ENCODE data around the gene POSTN.

Gene POSTN

DNA sequence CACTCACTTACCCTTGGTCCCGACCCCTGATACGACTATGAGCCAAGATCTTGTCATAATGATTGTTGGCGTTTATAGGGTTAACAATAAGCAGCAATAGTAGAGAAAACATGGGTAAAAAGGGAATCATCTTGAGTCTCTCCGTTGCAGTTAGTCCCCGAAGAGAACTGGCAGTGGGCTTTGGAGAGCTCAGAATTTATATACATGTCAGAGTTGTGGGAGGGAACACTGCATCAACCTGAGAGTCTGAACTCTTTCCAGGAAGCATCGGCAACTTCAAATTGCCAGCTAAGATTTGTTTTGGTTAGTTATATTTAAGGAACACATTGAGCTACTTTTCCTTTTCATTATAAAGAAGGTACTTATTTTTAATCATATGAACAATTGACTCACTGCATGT lies at the start of gene POSTN:
TSS of gene POSTN (minus strand) at position 172 of the 400 bp plus-strand sequence. CDS start at position 130, 42 bp downstream.
- no peak for DNase-seq (ENCODE audit: low read depth in 2 of 2)

DNA sequence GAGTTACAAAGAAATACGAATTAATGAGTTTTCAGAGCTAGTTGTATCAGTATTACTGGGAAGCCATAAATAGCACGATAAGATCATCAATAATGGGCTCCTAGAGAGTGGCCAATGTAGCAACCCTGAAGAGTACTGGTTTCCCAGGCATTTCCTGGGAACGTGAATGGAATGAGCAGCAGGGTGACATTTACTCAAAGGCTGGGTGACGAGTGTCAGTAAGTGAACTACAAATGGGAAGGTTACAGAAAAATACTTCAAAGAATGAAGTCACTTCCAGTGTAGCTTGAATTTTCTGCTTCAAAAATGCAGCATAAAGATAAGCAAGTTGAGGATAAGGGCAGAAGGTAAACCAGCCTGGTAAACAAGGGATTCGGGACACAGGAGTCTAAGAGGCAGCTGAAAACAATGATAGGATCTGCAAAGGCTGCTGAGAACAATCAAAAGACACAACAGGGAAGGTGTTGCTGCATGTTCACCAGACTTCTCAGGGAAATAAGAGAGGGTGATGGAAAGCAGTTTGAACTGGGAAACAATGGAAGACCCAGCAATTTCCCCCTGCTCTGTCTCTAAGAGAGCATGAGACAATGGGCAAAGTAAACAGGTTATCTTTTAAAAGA lies 48.6 kb upstream of the POSTN start:
- DNase-seq (ENCODE audit: low read depth in 2 of 2), result no peak

- no peak for DNase-seq (ENCODE audit: low read depth in 2 of 2)
Measured at GRCh38 chr13:37646531-37646930, 48.0 kb upstream of the POSTN start.

DNA sequence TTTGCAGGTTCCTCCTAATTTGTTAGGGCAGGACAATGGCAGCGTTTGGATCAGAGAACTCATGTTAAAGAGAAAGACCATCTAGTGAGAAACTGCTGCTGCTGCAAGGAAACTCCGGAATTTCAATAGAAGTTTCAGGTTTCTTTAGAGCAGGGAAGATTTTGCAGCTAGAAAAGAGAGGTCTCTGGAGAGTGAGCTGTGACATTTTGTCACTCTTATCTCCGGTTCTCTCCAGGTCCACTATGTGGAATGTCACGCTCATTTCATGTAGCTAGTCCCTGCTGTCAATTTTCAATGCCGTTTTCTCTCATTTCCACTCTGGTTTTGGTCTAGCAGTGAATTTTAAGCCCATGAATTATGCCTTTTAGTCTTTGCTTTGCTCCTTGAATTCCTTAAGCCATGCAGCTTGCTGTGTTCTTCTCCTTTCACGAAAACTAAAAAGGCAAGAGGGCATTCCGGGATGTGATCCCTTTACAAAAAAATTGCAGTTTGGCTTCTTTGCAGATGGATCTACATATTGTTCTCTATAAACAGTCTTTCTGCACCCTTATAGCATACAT lies 46.7 kb upstream of the POSTN start:
- no peak for DNase-seq (ENCODE audit: low read depth in 2 of 2)

- no peak for DNase-seq (ENCODE audit: low read depth in 2 of 2)
Measured at GRCh38 chr13:37641391-37641790, 42.8 kb upstream of the POSTN start.

DNA sequence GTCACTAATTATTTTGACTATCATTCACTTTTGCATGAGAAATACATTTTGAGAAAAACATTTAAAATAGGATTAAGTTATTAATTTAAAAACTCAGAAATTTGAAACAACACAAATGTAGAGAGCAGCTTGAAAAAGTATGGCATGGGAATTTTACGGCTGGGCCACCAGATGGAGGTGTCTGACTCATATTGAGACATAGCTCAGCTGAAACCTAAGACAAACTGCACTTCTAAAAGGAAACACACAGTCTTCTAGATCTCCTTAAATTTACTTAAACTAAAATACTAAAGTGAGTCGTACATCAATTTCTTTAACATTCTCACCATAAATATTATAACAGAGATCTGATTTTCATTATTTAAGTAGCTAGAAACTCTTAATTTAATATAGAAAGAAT lies 41.9 kb upstream of the POSTN start:
- no peak for DNase-seq (ENCODE audit: low read depth in 2 of 2)

- no peak for DNase-seq (ENCODE audit: low read depth in 2 of 2)
Measured at GRCh38 chr13:37636701-37637100, 38.1 kb upstream of the POSTN start.

DNA sequence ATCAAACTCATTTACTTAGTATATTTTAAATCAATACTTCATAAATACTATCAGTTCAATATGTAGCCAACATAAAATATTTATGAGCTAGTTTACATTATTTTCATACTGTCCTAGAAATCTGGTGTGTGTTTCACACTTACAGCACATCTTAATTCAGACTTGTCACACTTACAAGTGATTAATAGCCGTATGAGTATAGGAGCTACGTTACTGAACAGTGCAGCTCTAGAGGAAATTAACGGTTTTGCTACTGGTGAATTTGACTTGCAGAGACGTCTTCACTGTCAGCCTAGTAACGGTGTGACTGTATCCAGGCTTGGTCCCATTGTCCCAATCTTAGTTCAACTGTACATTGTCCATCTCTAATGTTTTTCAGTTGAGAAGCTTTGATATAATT lies 33.7 kb upstream of the POSTN start:
- no peak for DNase-seq (ENCODE audit: low read depth in 2 of 2)

GRCh38 chr13:37627428-37627827 lies 28.9 kb upstream of the POSTN start:
- no peak for DNase-seq (ENCODE audit: low read depth in 2 of 2)

- DNase-seq (ENCODE audit: low read depth in 2 of 2), result no peak
Measured at GRCh38 chr13:37621811-37622361, 23.3 kb upstream of the POSTN start.

DNA sequence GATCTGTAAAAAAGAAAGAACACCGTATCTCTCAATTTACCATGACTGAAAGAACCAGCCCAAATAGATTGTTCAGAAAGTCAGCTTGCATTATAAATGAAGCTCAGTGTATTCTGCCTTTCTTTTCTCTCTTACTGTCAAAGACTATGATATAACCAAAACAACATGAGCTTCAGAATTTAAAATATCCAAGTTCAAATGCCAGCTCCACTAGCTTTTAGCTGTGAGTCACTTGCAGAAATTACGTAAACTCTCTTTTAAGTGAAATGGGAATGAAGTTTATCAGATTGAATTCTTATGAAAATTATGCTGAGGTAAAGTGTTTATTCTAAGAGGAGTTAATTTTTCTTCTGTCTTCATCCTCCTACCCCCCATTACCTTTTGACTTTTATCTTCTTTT lies 20.0 kb upstream of the POSTN start:
- no peak for DNase-seq (ENCODE audit: low read depth in 2 of 2)

- DNase-seq (ENCODE audit: low read depth in 2 of 2), result no peak
Measured at GRCh38 chr13:37617173-37617572, 18.6 kb upstream of the POSTN start.

DNA sequence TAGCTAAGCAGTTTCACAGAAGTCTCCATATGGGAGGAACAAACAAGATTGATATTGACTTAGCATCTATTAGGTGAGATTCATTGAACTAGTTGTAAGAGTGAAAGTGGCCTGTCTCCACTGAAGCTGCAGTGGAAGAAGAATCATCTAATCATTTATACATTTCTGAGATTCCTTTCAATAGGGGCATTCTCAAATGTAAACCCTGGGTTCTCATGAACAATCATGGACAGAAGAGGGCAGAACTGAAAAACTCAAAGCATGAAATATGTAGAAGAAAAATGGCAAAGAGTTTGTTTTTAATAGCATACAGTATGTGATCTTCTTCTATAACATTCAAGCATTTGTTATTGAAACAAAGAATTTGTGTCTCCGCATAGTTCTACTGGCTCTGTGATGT lies 17.6 kb upstream of the POSTN start:
- DNase-seq (ENCODE audit: low read depth in 2 of 2), result no peak

DNA sequence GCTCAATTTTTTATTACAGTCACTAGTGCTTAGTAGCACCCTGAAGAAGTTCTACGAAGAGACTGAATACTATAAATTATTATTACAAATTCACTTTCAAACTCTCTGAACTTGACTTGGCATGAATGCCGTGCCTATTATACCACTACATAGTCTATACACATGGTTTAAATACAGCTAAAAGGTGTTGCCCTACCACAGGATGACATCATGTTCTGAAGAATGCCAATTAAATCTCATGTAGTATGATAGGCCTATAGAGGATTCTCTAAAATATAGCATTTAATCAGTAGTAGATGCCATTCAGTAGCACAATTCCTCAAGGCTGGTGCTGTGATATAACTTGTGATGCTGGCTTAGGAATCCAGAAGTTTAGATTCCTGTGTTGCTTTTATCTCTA lies 16.7 kb upstream of the POSTN start:
- no peak for DNase-seq (ENCODE audit: low read depth in 2 of 2)

GRCh38 chr13:37613638-37614037 lies 15.1 kb upstream of the POSTN start:
- DNase-seq (ENCODE audit: low read depth in 2 of 2), result no peak

- DNase-seq (ENCODE audit: low read depth in 2 of 2), result no peak
Measured at GRCh38 chr13:37613236-37613635, 14.7 kb upstream of the POSTN start.

- DNase-seq (ENCODE audit: low read depth in 2 of 2), result no peak
Measured at GRCh38 chr13:37608750-37609339, 10.3 kb upstream of the POSTN start.

DNA sequence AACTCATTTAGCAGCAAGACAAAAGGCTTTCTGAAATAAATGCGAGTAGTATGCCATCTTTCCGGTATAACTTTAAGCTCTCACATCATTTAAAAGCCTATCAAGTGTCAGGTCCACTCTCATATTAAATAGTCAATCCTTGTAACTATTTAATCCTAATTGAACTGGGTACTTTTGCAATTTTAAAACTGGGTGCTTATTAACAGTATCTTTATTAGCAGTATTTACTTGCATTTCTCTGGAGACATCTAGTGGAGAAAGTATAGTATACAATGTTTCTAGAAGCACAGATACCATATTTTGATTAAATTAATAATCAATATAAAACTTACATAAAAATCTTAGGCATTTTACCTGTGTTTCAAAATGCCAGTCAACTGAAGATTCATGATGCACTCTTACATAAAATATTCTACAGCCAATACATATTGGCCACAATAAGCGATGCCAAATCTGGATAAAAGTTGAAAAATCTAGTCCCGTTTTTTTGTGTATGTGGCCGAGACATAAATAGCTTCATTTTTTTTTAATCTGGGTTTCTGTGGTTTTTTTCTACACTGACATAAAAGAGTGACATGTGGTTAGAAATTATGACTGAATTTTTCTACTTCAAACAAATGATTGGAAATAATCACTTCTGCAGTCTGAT lies 4.3 kb upstream of the POSTN start:
- DNase-seq (ENCODE audit: low read depth in 2 of 2), result no peak

DNA sequence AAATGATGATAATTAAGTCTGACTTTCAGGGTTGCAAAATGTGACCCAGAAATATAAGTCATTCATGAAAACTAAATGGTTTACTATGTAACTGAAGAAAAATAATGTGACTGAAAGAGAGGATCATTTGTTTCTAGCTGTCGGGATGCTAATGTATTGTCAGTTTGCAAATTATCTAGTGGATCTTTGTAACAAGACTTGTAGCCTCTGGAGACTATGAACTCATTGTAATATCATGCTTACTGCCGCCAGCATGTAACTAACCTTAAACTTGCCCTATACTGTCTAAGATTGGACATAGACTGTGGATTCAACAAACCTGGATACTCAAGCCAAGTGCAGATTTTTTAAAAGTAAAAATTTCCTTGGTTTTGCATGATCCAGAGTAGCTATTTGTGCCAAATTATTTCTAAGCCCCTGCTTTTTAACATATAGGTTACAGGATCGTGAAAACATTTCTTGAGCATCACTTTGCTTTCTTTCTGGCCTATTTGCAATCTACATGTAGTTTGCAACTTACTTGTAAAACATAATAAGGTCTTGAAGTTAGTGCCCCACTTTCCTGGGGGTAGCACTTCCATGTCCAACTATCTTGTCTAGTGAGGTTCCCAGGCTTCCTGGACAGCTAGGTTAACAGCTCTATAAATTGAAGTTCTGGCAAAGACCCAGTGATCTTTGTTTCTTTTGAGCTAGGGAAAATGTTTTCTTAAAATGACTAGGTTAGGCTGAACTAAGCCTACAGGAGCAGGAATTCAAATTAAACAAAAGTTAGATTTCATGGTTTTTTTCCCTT lies 3.3 kb upstream of the POSTN start:
- no peak for DNase-seq (ENCODE audit: low read depth in 2 of 2)

DNA sequence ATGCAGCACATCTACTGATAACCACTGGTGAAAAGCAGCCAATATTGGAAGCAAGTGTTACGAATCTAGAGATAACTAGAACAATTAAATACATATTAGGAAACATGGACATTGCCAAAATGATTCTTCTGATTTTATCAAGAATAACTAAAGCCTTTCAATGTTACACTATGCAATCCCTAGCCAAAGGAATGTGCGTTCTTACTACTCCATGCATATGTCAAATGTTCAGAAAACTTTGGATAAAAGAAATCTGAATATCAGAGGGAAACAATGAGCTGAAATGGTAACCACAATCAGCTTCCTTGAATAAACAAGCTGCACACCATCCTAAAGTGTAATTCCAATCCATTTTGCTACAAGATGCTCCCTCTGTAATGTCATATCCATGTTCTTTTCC lies 951 bp upstream of the POSTN start:
- no peak for DNase-seq (ENCODE audit: low read depth in 2 of 2)

DNA sequence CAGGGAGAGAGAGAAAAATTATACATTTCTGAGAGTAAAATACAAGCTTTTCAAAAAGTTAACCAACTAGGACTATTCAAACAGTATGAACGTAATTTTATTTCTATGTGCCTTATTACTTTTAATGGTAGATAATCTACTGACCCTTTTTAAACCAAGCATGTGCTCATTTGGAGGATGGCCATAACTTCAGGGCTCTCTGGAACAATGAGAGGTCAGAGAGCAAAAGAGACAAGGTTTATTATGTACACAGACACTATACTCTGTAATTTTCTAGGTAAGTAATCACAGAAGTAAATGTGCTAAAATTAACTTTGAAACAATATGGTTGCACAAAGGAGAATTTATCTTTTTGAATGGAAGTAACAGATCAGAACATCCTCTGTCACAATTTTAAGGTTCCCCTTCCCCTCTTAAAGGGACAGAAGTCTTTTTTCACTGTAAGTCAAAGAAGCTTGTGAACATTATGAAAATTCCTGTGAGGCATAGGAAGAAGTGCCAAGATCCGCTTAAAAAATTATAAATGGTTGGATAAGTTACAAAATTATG lies 1.0 kb downstream of the POSTN start:
- DNase-seq (ENCODE audit: low read depth in 2 of 2), result no peak

GRCh38 chr13:37596805-37597204 lies 1.8 kb downstream of the POSTN start:
- DNase-seq (ENCODE audit: low read depth in 2 of 2), result no peak
